Measurements from ENCODE around the gene FNTB.

DNA sequence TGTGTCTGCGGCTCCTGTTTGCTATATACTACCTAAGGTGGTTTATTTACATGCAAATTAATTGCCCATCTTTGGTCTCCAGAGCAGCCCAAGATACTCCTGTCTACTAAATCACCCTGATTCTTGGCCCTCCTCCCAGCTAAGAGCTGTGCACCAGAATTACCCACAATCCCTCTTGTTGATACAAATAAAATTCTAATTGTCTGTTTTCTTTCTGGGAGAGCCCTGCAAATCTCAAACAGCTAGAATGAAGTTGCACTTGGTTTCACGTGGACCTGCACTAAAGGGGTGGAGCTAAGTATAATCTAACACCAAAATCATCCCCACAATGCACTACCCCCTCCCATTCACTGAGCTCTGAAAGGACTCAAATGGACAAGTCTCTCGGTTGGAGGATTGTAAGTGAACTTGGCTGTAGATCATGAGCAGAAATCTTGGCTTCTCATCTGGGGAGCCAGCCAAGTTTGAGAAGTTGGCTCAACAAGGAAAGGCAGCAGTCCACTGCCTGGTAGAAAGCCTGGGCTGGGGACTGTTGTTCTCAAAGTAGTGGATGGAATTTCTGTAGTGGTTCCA is 109.0 kb downstream of the FNTB start:
- TF ChIP-seq EZH2phosphoT487 (IDR thresholded peaks at IDR 0.05; ENCODE audit: borderline replicate concordance), result no peak
- TF ChIP-seq, protein P1, sequence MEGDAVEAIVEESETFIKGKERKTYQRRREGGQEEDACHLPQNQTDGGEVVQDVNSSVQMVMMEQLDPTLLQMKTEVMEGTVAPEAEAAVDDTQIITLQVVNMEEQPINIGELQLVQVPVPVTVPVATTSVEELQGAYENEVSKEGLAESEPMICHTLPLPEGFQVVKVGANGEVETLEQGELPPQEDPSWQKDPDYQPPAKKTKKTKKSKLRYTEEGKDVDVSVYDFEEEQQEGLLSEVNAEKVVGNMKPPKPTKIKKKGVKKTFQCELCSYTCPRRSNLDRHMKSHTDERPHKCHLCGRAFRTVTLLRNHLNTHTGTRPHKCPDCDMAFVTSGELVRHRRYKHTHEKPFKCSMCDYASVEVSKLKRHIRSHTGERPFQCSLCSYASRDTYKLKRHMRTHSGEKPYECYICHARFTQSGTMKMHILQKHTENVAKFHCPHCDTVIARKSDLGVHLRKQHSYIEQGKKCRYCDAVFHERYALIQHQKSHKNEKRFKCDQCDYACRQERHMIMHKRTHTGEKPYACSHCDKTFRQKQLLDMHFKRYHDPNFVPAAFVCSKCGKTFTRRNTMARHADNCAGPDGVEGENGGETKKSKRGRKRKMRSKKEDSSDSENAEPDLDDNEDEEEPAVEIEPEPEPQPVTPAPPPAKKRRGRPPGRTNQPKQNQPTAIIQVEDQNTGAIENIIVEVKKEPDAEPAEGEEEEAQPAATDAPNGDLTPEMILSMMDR (IDR thresholded peaks at IDR 0.05 in 2 of 3, conservative IDR thresholded peaks at IDR 0.05 in 1 of 3; ENCODE audit: borderline replicate concordance in 1 of 3, insufficient read depth in 1 of 3, low read depth in 2 of 3, low read length in 2 of 3), result no peak
- TF ChIP-seq, protein P2, sequence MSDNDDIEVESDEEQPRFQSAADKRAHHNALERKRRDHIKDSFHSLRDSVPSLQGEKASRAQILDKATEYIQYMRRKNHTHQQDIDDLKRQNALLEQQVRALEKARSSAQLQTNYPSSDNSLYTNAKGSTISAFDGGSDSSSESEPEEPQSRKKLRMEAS (IDR thresholded peaks at IDR 0.05), result no peak
